Measurements from ENCODE around the gene TMEM44. TPM values are rescaled to one million over a fixed set of nuclear protein-coding genes. Genes with fewer than 3 reads are reported as not detected.

The TMEM44 gene
- total and polyA plus RNA-seq, 2 donors (not counting 3 experiments of a cell fraction or from before 2014, with no cell fraction given), result 93.8 to 125 TPM

DNA sequence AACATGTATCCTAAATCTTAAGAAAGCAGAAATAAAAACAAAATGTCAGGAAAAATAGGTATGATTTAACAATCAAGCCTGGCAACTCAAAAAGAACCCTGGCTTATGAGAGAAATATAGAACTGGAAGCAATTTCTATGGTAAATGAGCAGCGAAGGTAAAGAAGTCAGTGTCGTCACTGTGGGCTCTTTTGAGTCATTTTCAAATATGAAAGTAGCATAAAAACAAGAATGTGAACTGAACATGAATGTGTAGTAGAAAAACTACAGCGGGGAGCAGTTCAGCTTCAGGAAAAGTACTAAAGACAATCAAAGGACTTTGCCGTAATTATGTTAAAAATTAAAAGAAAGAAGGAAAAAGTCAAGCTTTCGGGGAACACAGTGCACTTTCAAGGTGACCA lies 21.2 kb upstream of the TMEM44 start:
- intact Hi-C loops (cut with micrococcal nuclease), result no loop called here
- no peak overlapping the region for H3K4me2 ChIP-seq (ENCODE audit: insufficient read depth, low read length)
- FAIRE-seq (no peak), DNase-seq (ENCODE audit: low read depth, low spot score) (no peak)
- no peaks in the 10 kb centered on the region for H4K20me1 ChIP-seq (replicated peaks; ENCODE audit: control insufficient read depth, extremely low read depth, insufficient read depth, low read length)
- H3K79me2 ChIP-seq (ENCODE audit: control insufficient read depth, insufficient read depth, low read length), result peaks cover 10% of the 10 kb centered on the region
- CTCF ChIA-PET, result interaction anchor here (1.3 kb wide), 1 partner anchor 11 kb away, joined by 3 read pairs; no protein-coding TSS in a partner anchor
- peaks cover 19% of the 10 kb centered on the region for H3K4me1 ChIP-seq (ENCODE audit: control insufficient read depth, extremely low read depth, insufficient read depth, low read length)
- POLR2A ChIA-PET, result no interaction called here
- TF ChIP-seq, protein P1, sequence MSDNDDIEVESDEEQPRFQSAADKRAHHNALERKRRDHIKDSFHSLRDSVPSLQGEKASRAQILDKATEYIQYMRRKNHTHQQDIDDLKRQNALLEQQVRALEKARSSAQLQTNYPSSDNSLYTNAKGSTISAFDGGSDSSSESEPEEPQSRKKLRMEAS (IDR thresholded peaks at IDR 0.05; ENCODE audit: insufficient read depth, insufficient read length), result no peak
- TF ChIP-seq FOS (IDR thresholded peaks at IDR 0.05; ENCODE audit: borderline replicate concordance, insufficient read depth, low read length) (no peak), GATA2 (IDR thresholded peaks at IDR 0.05; ENCODE audit: insufficient read depth, insufficient read length, low read depth, low read length) (no peak), POLR2AphosphoS5 (IDR thresholded peaks at IDR 0.05; ENCODE audit: insufficient read depth, low read depth, low read length) (no peak), EZH2 (IDR thresholded peaks at IDR 0.05; ENCODE audit: borderline replicate concordance, low read depth, low read length, severe bottlenecking) (no peak), POLR2A (IDR thresholded peaks at IDR 0.05; ENCODE audit: low read depth, low read length) (no peak), JUN (IDR thresholded peaks at IDR 0.05; ENCODE audit: borderline replicate concordance, insufficient read depth, insufficient read length, low read depth) (no peak), MYC (IDR thresholded peaks at IDR 0.05; ENCODE audit: low read depth, low read length) (no peak)
- TF ChIP-seq, protein P2, sequence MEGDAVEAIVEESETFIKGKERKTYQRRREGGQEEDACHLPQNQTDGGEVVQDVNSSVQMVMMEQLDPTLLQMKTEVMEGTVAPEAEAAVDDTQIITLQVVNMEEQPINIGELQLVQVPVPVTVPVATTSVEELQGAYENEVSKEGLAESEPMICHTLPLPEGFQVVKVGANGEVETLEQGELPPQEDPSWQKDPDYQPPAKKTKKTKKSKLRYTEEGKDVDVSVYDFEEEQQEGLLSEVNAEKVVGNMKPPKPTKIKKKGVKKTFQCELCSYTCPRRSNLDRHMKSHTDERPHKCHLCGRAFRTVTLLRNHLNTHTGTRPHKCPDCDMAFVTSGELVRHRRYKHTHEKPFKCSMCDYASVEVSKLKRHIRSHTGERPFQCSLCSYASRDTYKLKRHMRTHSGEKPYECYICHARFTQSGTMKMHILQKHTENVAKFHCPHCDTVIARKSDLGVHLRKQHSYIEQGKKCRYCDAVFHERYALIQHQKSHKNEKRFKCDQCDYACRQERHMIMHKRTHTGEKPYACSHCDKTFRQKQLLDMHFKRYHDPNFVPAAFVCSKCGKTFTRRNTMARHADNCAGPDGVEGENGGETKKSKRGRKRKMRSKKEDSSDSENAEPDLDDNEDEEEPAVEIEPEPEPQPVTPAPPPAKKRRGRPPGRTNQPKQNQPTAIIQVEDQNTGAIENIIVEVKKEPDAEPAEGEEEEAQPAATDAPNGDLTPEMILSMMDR (IDR thresholded peaks at IDR 0.05; ENCODE audit: extremely low read depth in 1 of 2, insufficient read depth in 1 of 2, low read depth in 1 of 2, low read length in 2 of 2), result no peak
- H3K9ac ChIP-seq (replicated peaks; ENCODE audit: extremely low read depth, insufficient read depth, low read length), result no peak overlapping the region
- H3K27ac ChIP-seq (ENCODE audit: insufficient read depth, low read depth, low read length), result no peak overlapping the region
- no peak overlapping the region for H2AFZ ChIP-seq (ENCODE audit: low read depth, low read length)
- H3K9me1 ChIP-seq (replicated peaks; ENCODE audit: control insufficient read depth, extremely low read depth, insufficient read depth, low read length), result no peaks in the 10 kb centered on the region
- dilution Hi-C loops (cut with MboI; ENCODE audit: extremely low pct_ligation_motif_present, low sequenced_read_pairs), result no loop called here
- H3K4me3 ChIP-seq (replicated peaks in 1 of 3; ENCODE audit: insufficient read depth in 1 of 3, low read depth in 1 of 3, low read length in 3 of 3), result no peak overlapping the region
- peaks cover 17 to 18% of the 10 kb centered on the region in 2 experiments for H3K36me3 ChIP-seq (ENCODE audit: control insufficient read depth in 2 of 2, extremely low read depth in 1 of 2, insufficient read depth in 2 of 2, low read length in 2 of 2)
- H3K9me3 ChIP-seq (replicated peaks; ENCODE audit: control insufficient read depth, insufficient read depth, low read length), result no peaks in the 10 kb centered on the region
- no TSS peak for BruUV-seq (replicated peaks)
- no peaks in the 10 kb centered on the region for H3K27me3 ChIP-seq (ENCODE audit: control insufficient read depth in 2 of 2, insufficient read depth in 2 of 2, low read length in 2 of 2)
